Measurements from ENCODE around the gene SLC2A10. TPM values are rescaled to one million over a fixed set of nuclear protein-coding genes. Genes with fewer than 3 reads are reported as not detected.

Gene SLC2A10
- total RNA-seq, 1 donor, result 44.2 TPM

DNA sequence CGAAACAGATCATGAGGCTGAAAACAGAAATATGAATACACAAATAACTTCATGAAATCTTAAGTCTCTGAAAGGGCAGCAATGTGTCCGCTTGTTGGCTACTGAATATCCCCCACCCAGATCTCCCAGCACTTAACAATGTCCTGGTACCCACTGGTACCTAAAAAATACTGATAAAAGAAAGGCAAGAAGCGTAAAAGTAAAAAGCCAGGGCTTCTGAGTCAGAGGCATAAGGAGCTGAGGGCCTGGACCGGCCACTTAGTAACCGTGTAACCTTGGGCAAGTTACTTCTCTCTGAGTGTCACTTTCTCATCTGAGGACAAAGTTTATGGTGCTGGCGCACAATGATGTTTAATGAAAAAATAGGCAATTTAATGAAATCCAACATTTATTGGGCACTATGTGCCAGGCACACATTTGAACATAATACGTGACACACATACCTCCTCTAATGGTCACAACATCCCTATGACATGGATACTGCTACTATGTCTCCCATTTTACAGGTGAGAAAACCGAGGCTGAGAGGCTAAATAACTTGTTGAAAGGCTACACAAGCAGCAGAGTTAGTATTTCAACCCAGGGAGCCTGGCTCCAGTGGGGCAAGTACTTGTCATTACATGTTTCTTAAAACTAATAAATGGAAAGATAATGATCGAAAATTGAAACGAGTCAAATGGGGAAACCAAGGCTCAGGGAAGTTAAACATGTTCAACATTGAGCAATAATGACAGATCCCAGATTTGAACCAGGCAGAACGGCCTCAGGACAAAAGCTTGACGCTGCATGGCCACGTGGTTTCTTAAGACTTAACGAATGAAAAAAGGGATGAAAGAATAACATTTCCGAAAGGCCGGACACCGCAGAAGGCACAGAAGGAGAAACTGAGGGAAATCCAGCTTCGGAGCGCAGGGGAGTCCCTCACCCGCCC lies 21.0 kb upstream of the SLC2A10 start:
- Histone ChIP-seq H3K4me3 (ENCODE audit: insufficient read depth, low read length) (peak overlapping the region; percentile 89), H3K36me3 (ENCODE audit: insufficient read depth, low read length) (peaks cover 16% of the 10 kb centered on the region), H3K4me1 (ENCODE audit: insufficient read depth, low read length) (peaks cover 21% of the 10 kb centered on the region), H3K27me3 (ENCODE audit: insufficient read depth, low read length) (no peaks in the 10 kb centered on the region), H3K9me3 (ENCODE audit: low read depth, low read length) (no peaks in the 10 kb centered on the region), H3K4me2 (ENCODE audit: insufficient read depth, low read length) (peak overlapping the region; percentile 97), H4K20me1 (ENCODE audit: insufficient read depth, low read length) (peaks cover 20% of the 10 kb centered on the region), H3K27ac (ENCODE audit: low read depth, low read length) (peak overlapping the region; percentile 80), H2AFZ (ENCODE audit: low read length) (peak overlapping the region; percentile 87), H3K79me2 (ENCODE audit: insufficient read depth, low read length) (peaks cover 51% of the 10 kb centered on the region)
- TF ChIP-seq, protein P1, sequence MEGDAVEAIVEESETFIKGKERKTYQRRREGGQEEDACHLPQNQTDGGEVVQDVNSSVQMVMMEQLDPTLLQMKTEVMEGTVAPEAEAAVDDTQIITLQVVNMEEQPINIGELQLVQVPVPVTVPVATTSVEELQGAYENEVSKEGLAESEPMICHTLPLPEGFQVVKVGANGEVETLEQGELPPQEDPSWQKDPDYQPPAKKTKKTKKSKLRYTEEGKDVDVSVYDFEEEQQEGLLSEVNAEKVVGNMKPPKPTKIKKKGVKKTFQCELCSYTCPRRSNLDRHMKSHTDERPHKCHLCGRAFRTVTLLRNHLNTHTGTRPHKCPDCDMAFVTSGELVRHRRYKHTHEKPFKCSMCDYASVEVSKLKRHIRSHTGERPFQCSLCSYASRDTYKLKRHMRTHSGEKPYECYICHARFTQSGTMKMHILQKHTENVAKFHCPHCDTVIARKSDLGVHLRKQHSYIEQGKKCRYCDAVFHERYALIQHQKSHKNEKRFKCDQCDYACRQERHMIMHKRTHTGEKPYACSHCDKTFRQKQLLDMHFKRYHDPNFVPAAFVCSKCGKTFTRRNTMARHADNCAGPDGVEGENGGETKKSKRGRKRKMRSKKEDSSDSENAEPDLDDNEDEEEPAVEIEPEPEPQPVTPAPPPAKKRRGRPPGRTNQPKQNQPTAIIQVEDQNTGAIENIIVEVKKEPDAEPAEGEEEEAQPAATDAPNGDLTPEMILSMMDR (IDR thresholded peaks at IDR 0.05; ENCODE audit: extremely low read depth, low read depth, low read length), result no peak
- peak; percentile 51 for DNase-seq (ENCODE audit: insufficient read length, low spot score, missing footprints)

DNA sequence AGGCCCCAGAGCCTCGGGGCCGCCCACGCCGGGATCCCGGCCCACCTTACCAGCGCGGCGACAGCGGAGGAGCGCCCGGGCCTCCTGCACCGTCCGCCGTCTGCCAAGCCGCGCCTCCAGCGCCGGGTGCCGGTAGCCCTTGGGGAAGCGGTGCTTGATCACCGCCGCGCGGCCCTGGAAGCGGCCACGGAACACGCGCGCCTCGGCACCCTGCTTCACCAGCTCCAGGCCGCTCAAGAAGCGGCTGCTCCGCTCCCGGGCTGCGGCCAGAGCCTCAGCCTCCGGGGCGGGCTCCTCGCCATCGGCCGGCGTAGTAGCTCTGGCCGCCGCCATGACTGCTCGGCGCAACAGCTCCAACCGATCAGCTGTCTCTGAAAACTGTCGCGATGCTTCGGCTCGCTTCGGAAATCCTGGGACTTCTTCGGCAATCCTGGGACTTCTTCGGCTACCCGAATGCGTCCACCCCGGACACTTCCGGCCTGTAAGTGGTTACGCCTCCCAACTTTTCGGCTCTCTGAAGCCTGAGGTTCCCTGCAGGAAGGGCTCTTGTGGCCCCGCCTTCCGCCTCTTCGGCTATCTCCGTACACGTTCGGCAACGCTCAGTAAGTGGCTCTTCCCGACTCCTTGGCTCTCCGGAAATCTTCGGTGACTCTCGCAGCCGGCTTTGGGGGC lies 20.2 kb upstream of the SLC2A10 start, which contains the start of gene TP53RK:
Gene TP53RK (minus strand): TSS at position 363 of the 672 bp plus-strand sequence. CDS start 30 bp downstream, at position 333.
- Histone ChIP-seq H4K20me1 (ENCODE audit: insufficient read depth, low read length) (peaks cover 20% of the 10 kb centered on the region), H2AFZ (ENCODE audit: low read length) (peak within 1 kb of the TSS; percentile 87), H3K4me1 (ENCODE audit: insufficient read depth, low read length) (peaks cover 21% of the 10 kb centered on the region), H3K4me2 (ENCODE audit: insufficient read depth, low read length) (peak within 1 kb of the TSS; percentile 97), H3K36me3 (ENCODE audit: insufficient read depth, low read length) (peaks cover 16% of the 10 kb centered on the region), H3K27me3 (ENCODE audit: insufficient read depth, low read length) (no peaks in the 10 kb centered on the region), H3K4me3 (ENCODE audit: insufficient read depth, low read length) (peak within 1 kb of the TSS; percentile 89), H3K27ac (ENCODE audit: low read depth, low read length) (peak within 1 kb of the TSS; percentile 80), H3K9me3 (ENCODE audit: low read depth, low read length) (no peaks in the 10 kb centered on the region), H3K79me2 (ENCODE audit: insufficient read depth, low read length) (peaks cover 43% of the 10 kb centered on the region)
- peak; percentile 97 for DNase-seq (ENCODE audit: insufficient read length, low spot score, missing footprints)
- TF ChIP-seq, protein P1 (IDR thresholded peaks at IDR 0.05; ENCODE audit: extremely low read depth, low read depth, low read length), result no peak

DNA sequence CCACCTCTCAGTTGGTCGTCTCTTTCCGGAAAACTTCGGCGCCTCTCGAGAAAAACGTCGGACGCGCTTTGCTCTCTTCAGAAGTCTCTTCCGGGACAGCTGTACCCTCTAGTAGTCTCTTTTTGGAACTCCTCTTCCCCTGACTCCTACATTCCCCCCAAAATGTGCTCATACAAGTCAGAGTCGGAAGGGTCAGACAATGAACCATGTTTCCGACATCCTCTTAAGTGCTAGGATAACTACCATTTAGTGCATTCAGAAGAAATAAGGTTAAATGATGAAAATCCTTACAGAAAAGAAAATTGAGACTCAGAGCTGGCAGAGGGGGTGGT lies 19.7 kb upstream of the SLC2A10 start:
- Histone ChIP-seq H4K20me1 (ENCODE audit: insufficient read depth, low read length) (peaks cover 20% of the 10 kb centered on the region), H3K4me2 (ENCODE audit: insufficient read depth, low read length) (peak overlapping the region; percentile 97), H3K27me3 (ENCODE audit: insufficient read depth, low read length) (no peaks in the 10 kb centered on the region), H3K4me1 (ENCODE audit: insufficient read depth, low read length) (peaks cover 21% of the 10 kb centered on the region), H3K27ac (ENCODE audit: low read depth, low read length) (peak overlapping the region; percentile 80), H3K79me2 (ENCODE audit: insufficient read depth, low read length) (peaks cover 39% of the 10 kb centered on the region), H3K4me3 (ENCODE audit: insufficient read depth, low read length) (peak overlapping the region; percentile 89), H2AFZ (ENCODE audit: low read length) (peak overlapping the region; percentile 75), H3K36me3 (ENCODE audit: insufficient read depth, low read length) (peaks cover 16% of the 10 kb centered on the region), H3K9me3 (ENCODE audit: low read depth, low read length) (no peaks in the 10 kb centered on the region)
- TF ChIP-seq, protein P1 (IDR thresholded peaks at IDR 0.05; ENCODE audit: extremely low read depth, low read depth, low read length), result no peak
- no peak for DNase-seq (ENCODE audit: insufficient read length, low spot score, missing footprints)
